GM21526 (cell line): ENCODE results near the gene EYA2.

Source experiments
- ATAC-seq: cut with Tn5 transposase; IDR thresholded peaks from one replicate; pipeline ENCODE4 v1.9.1; 2021; ENCODE audit warnings: moderate library complexity; ENCODE audit not compliant: unreplicated experiment, low FRiP score

The EYA2 gene

GRCh38 chr20:47211036-47211435 is 316.4 kb downstream of the EYA2 start:
- no peak for ATAC-seq

DNA sequence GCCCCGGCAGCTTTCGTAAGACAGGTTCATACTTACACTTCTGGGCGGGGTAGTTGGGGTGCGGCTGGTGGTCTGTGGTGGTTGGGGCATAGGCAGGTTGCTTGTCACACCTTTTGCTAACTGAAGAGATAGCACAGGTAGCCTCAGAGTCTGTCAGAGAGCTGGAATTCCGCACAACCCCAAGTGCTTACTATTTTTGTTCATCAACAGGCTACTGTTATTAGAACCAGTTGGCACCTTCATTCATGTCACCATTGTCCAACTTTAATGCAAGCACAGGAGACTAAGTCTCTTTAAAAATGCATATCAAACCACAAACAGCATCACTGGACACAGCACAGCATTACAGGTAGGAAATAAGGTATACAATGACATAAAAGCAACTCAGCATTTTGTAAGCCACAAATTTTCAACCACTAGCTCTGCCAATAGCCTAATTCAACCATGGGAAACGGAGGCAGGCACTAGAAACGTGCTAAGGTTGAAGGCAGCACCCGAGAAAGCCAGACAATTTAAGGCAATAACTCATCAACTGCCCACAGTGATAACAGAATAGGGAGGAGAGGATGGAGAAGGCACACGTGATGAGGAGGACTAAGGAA is 318.1 kb downstream of the EYA2 start:
- no peak for ATAC-seq

DNA sequence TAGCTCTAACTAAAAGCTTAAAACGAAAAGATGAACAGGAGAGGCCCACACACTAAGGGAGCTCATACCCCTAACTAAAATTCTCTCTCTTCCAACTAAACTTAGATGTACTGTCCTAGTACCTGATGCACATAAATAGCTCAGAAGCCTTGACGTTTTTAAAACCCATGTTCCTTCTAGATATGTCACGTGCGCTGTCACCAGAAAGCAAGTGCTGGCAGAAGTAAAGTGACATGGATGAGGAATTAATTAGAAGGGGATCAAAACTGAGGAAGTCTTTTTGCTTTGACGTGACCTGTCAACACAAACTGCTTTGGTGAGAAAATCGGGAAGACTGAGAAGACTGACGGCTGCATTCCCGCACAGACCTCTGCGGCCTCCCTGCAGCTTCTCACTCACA is 319.3 kb downstream of the EYA2 start:
- ATAC-seq, result no peak

GRCh38 chr20:47215653-47216397 is 321.2 kb downstream of the EYA2 start:
- no peak for ATAC-seq

GRCh38 chr20:47216819-47217410 is 322.3 kb downstream of the EYA2 start:
- ATAC-seq, result no peak

- ATAC-seq, result no peak
Measured at GRCh38 chr20:47217482-47218446, 323.1 kb downstream of the EYA2 start.

- no peak for ATAC-seq
Measured at GRCh38 chr20:47220161-47220582, 325.5 kb downstream of the EYA2 start.

DNA sequence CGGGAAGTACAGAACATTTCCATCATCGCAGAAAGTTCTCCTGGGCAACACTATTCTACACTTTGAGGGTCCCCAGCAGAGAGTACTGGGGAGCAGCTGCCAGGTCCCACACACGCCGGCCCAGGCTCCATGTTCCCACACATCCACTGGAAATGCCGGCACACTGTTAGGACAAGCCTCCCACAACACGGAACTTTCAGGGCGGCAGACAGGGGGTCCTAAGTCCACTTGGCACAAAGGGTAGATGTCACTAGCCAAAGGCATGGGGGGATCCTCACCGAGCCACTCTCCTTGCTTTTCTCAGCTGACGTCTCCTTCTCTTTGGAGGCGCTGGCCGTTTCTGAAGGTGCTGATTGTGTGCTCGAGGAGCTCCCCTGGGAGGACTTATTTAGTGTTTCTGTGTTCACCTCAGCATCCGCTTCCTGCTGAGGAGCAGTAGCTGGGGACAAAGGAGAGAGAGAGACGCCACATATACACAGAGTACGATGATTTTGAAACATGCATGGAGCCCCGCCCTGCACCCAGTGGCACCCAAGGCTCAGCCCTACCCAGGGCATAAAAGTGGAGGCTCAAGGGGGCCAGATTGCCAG is 326.5 kb downstream of the EYA2 start:
- no peak for ATAC-seq

- ATAC-seq, result no peak
Measured at GRCh38 chr20:47222468-47223119, 328.0 kb downstream of the EYA2 start.

DNA sequence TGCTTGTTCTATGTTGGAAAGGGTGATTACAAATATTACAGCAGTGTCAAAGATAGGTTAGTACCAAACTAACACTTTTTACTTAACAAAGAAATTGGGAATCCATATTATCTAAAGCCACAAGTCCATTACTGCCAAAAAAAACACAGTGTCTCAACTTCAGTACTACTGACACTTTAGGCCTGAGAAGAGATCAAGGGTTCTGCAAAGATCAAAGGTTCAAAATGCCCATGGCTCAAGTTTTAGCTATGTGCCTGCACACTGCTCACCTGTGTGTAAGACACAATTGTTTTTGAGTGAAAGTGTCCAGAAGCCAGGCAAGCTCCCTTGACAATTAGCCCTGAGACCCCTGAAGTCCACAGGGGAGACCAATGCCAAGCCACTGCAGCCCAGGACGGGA is 329.3 kb downstream of the EYA2 start:
- no peak for ATAC-seq

GRCh38 chr20:47224300-47224791 is 329.7 kb downstream of the EYA2 start:
- ATAC-seq, result no peak

DNA sequence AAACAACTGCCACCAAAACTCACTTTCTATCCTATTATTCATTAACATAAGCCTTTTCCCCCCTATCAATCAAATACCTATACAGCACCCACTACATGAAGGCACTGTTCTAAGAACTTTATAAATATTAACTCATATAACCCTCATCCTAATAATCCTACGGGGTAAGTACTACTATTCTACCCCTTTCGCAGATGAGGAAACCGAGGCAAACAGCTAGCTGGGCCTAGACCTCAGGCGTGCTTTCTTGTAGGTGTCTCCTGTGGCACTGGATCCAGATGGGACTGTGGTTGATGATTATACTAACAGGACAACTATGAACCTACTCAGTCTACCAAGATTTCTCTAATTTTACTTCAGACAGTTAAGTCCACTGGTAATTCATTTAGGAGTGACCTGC is 330.2 kb downstream of the EYA2 start:
- ATAC-seq, result no peak

DNA sequence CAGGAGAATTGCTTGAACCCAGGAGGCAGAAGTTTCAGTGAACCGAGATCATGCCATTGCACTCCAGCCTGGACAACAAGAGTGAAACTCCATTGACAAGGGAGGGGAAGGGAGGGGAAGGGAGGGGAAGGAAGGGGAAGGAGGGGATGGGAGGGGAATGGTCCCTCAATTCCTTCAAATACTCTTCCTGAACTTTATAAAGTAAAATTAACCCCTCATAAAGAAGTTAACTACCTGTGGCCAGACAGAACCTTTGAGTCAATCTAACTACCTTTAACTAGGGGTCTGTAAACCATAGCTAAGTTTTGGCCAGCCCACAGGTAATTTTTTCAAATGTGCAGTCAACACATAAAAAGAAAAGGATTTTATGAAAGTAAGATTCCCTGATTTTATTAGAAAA is 330.8 kb downstream of the EYA2 start:
- ATAC-seq, result no peak

- ATAC-seq, result no peak
Measured at GRCh38 chr20:47227119-47227518, 332.5 kb downstream of the EYA2 start.

GRCh38 chr20:47227576-47227975 is 332.9 kb downstream of the EYA2 start:
- no peak for ATAC-seq

DNA sequence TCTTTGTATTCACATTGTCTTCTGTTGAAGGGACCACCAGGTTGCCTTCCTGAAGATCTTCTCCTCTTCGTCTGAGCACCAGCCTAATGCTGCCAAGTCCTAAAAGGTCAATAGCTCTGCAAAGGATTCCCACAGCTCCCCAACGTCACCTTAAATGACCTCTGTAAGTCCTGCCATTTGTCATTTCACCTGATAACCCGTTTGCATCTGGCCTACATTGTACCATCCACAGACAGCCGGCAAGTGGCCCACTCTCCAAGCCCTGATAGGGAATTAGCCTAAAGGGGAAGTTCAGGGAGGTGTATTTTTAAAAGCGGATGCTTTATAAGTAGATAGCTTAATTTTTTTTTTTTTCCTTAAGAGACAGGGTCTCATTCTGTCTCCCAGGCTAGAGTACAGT is 334.0 kb downstream of the EYA2 start:
- no peak for ATAC-seq

- ATAC-seq, result no peak
Measured at GRCh38 chr20:47230811-47231256, 336.2 kb downstream of the EYA2 start.

DNA sequence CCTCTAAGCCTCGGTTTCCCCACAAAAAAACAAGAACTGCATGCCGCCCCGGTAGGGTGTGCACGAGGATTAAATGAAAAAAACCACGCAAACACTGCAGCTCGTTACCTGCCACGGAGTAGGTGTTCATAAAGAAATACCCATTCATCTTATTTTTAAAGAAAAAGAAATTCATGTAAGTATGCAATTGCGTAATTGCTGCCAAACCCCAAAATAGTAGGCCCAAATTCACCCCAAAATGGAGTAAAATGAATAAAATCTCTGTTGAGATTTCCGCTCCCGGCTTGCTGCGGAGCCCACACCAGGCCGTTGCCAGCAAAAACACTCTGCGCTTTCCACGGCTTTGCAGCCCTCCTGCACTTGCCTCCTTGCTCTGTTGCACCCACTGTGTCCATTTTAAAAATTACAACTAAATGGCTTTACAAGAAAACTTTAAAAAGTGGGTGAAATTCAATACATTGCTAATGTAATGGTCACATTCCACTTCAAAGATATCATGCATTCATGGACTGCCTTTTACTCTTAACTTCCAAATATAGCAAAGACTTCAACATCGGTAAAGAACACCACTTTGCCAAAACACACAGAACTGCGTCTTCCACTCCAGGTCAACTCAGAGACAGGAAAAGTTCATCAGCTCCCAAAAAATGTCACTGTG is 336.9 kb downstream of the EYA2 start:
- ATAC-seq, result no peak

- no peak for ATAC-seq
Measured at GRCh38 chr20:47232518-47232917, 337.9 kb downstream of the EYA2 start.
